Activated CD4-positive, alpha-beta T cell treated with anti-CD3 and anti-CD28 coated beads, Interleukin-2, amount 50 U/mL, for 16 hours (primary cell): ENCODE results near the gene EIF2S3.
"Not testable (repeated sequence)": the region's sequence is repeated elsewhere in the genome, so short reads cannot be mapped to it uniquely, and the experiment has no call there.

Experiments
- DNase-seq: peaks from one replicate; pipeline ENCODE4 v3.0.0-alpha.2; 2020

EIF2S3 gene

GRCh38 chrX:24054182-24055042, at the start of gene EIF2S3:
TSS of gene EIF2S3 (plus strand) at chrX:24054956. CDS start at chrX:24054969, 13 bp downstream.
- peak; percentile 94 for DNase-seq

- DNase-seq: no peak
Measured at GRCh38 chrX:24005028-24005427, 49.7 kb upstream of the EIF2S3 start.

- no peak for DNase-seq
Measured at GRCh38 chrX:24005867-24006266, 48.9 kb upstream of the EIF2S3 start.

- DNase-seq: no peak
Measured at GRCh38 chrX:24012266-24012665, 42.5 kb upstream of the EIF2S3 start.

- DNase-seq: peak; percentile 42
Measured at GRCh38 chrX:24014388-24015018, 40.3 kb upstream of the EIF2S3 start.

- no peak for DNase-seq
Measured at GRCh38 chrX:24017674-24018073, 37.1 kb upstream of the EIF2S3 start.

GRCh38 chrX:24018809-24019208, 35.9 kb upstream of the EIF2S3 start:
- DNase-seq: no peak

GRCh38 chrX:24019448-24019847, 35.3 kb upstream of the EIF2S3 start:
- DNase-seq: no peak

- no peak for DNase-seq
Measured at GRCh38 chrX:24020306-24020876, 34.4 kb upstream of the EIF2S3 start.

- no peak for DNase-seq
Measured at GRCh38 chrX:24023544-24023943, 31.2 kb upstream of the EIF2S3 start.

- DNase-seq: no peak
Measured at GRCh38 chrX:24023972-24024669, 30.6 kb upstream of the EIF2S3 start.

- DNase-seq: peak; percentile 89
Measured at GRCh38 chrX:24024819-24025740, 29.7 kb upstream of the EIF2S3 start.

GRCh38 chrX:24025741-24026403, 28.9 kb upstream of the EIF2S3 start:
- DNase-seq: peak; percentile 23

- no peak for DNase-seq
Measured at GRCh38 chrX:24026432-24026831, 28.3 kb upstream of the EIF2S3 start.

- DNase-seq: no peak
Measured at GRCh38 chrX:24027086-24027485, 27.7 kb upstream of the EIF2S3 start, which contains the start of gene KLHL15. TSS of gene KLHL15 (minus strand) at chrX:24027186. CDS start at chrX:24006693, 20,493 bp downstream.

GRCh38 chrX:24027985-24028384, 26.8 kb upstream of the EIF2S3 start:
- DNase-seq: no peak

GRCh38 chrX:24030597-24030996, 24.2 kb upstream of the EIF2S3 start:
- DNase-seq: no peak

- DNase-seq: no peak
Measured at GRCh38 chrX:24034485-24034884, 20.3 kb upstream of the EIF2S3 start.

- DNase-seq: no peak
Measured at GRCh38 chrX:24037729-24038128, 17.0 kb upstream of the EIF2S3 start.

GRCh38 chrX:24046060-24046459, 8.7 kb upstream of the EIF2S3 start:
- not testable (repeated sequence) for DNase-seq

- not testable (repeated sequence) for DNase-seq
Measured at GRCh38 chrX:24049643-24050042, 5.1 kb upstream of the EIF2S3 start.
